Lower lobe of right lung (tissue), 2 donors: ENCODE data around the gene IRAK3. TPM values are rescaled to one million over a fixed set of nuclear protein-coding genes. Genes with fewer than 3 reads are reported as not detected.
A peak's percentile ranks its signal among the peaks of the same experiment; 100 is the strongest.
"Not testable (repeated sequence)": the region's sequence is repeated elsewhere in the genome, so short reads cannot be mapped to it uniquely, and the experiment has no call there.

Source experiments
- ATAC-seq, 2 donors: fragments of 200-7000 bp; cut with Tn5 transposase; one replicate each; pipeline ENCODE4 v1.9.1; 2020 to 2022; ENCODE audit warnings: mild to moderate bottlenecking in 2 of 2, moderate library complexity in 2 of 2
- DNase-seq: peaks from one replicate; pipeline ENCODE4 v3.0.0-alpha.2; 2020
- H3K27ac ChIP-seq: fragments of 200-600 bp; one replicate; pipeline ENCODE4 v1.8.0; 2022
- H3K27me3 ChIP-seq: fragments of 200-600 bp; one replicate; pipeline ENCODE4 v1.8.0; 2022; ENCODE audit warnings: low read depth
- H3K36me3 ChIP-seq: fragments of 200-600 bp; one replicate; pipeline ENCODE4 v1.8.0; 2022; ENCODE audit warnings: mild to moderate bottlenecking
- H3K4me1 ChIP-seq: fragments of 200-600 bp; one replicate; pipeline ENCODE4 v1.8.0; 2022
- H3K4me3 ChIP-seq: fragments of 200-600 bp; one replicate; pipeline ENCODE4 v1.8.0; 2022; ENCODE audit warnings: mild to moderate bottlenecking
- H3K9me3 ChIP-seq: fragments of 200-600 bp; one replicate; pipeline ENCODE4 v1.8.0; 2022
- CTCF ChIP-seq: fragments of 200-600 bp; IDR thresholded peaks from one replicate; pipeline ENCODE4 v1.8.0; 2022; ENCODE audit warnings: antibody characterized with exemption, mild to moderate bottlenecking
- intact Hi-C: fragments of 100-400 bp; cut with DNase I; formaldehyde crosslinking; loops from one replicate; pipeline ENCODE4 v1.11.0; 2022
- total RNA-seq: library from RNA; stranded (reverse); fragmentation: NEBNext Ultra II Directional; extraction: Animal tissue kit (Norgen Biotek cat#: 25700); gene quantifications from one replicate; pipeline ENCODE4 v1.2.1, GENCODE V29; 2021
- donor health status: DM: no; HTN: yes; CAD: no; lungs with severe emphysema.

The IRAK3 gene
- total RNA-seq, 1 donor from 2014 or later = 50.7 TPM

GRCh38 chr12:66232263-66232662, 43.2 kb downstream of the IRAK3 start:
- no peaks in the 10 kb centered on the region for H3K27me3 ChIP-seq
- no peak overlapping the region for H3K27ac ChIP-seq
- H3K4me3 ChIP-seq = no peak overlapping the region
- no peaks in the 10 kb centered on the region for H3K9me3 ChIP-seq
- no peak for TF ChIP-seq CTCF
- no peak for DNase-seq
- H3K36me3 ChIP-seq = peaks cover 43% of the 10 kb centered on the region
- ATAC-seq = no peak
- H3K4me1 ChIP-seq = peaks cover 14% of the 10 kb centered on the region
- intact Hi-C loops = no loop called here

- H3K27ac ChIP-seq, H3K9me3 ChIP-seq, intact Hi-C loops, H3K4me3 ChIP-seq, H3K27me3 ChIP-seq: not testable (repeated sequence)
- H3K36me3 ChIP-seq = peaks cover 26% of the 10 kb centered on the region
- DNase-seq (peak; percentile 56), ATAC-seq (peak; percentile 76 to 79)
- peaks cover 14% of the 10 kb centered on the region for H3K4me1 ChIP-seq
Observed at GRCh38 chr12:66234037-66234693, 45.2 kb downstream of the IRAK3 start.

GRCh38 chr12:66234773-66235625, 46.0 kb downstream of the IRAK3 start:
- Histone ChIP-seq H3K4me1 (peaks cover 14% of the 10 kb centered on the region), H3K4me3 (peak overlapping the region; percentile 53), H3K36me3 (peaks cover 18% of the 10 kb centered on the region)
- H3K27me3 ChIP-seq, H3K27ac ChIP-seq, H3K9me3 ChIP-seq, intact Hi-C loops: not testable (repeated sequence)
- ATAC-seq (peak; percentile 84 to 89), DNase-seq (peak; percentile 78)

- DNase-seq (no peak), ATAC-seq (no peak)
- Histone ChIP-seq H3K9me3 (no peaks in the 10 kb centered on the region), H3K36me3 (peaks cover 12% of the 10 kb centered on the region), H3K27ac (no peak overlapping the region), H3K4me1 (peaks cover 14% of the 10 kb centered on the region), H3K4me3 (peak overlapping the region; percentile 53), H3K27me3 (no peaks in the 10 kb centered on the region)
- intact Hi-C loops = no loop called here
- TF ChIP-seq CTCF = no peak
Observed at GRCh38 chr12:66235626-66236281, 46.7 kb downstream of the IRAK3 start.

- H3K9me3 ChIP-seq, H3K4me3 ChIP-seq, H3K27ac ChIP-seq, intact Hi-C loops, H3K27me3 ChIP-seq, DNase-seq, ATAC-seq: not testable (repeated sequence)
- Histone ChIP-seq H3K36me3 (peaks cover 10% of the 10 kb centered on the region), H3K4me1 (peaks cover 14% of the 10 kb centered on the region)
Observed at GRCh38 chr12:66236282-66236675, 47.3 kb downstream of the IRAK3 start.

- intact Hi-C loops = no loop called here
- ATAC-seq (no peak), DNase-seq (no peak)
- Histone ChIP-seq H3K36me3 (peaks cover 6% of the 10 kb centered on the region), H3K27me3 (no peaks in the 10 kb centered on the region), H3K9me3 (no peaks in the 10 kb centered on the region), H3K27ac (no peak overlapping the region), H3K4me3 (no peak overlapping the region), H3K4me1 (peaks cover 14% of the 10 kb centered on the region)
- no peak for TF ChIP-seq CTCF
Observed at GRCh38 chr12:66236969-66237368, 48.0 kb downstream of the IRAK3 start.
